K562 (cell line): ENCODE data around the gene DEDD. TPM values are rescaled to one million over a fixed set of nuclear protein-coding genes. Genes with fewer than 3 reads are reported as not detected.

Experiments used
- ATAC-seq: fragments of 200-7000 bp; cut with Tn5 transposase; 3 replicates; pipeline ENCODE4 v1.9.1; 2020; ENCODE audit warnings: moderate library complexity
- BruUV-seq: library from RNA; stranded (reverse); fragments of 400-500 nt; replicated peaks from 2 replicates; lab custom pipeline; 2021; lab: Mats Ljungman, UMichigan
- CTCF ChIA-PET: fragments of 300-600 bp; formaldehyde crosslinking; extraction: SDS; loops from one replicate; lab custom pipeline; 2021; ENCODE audit warnings: low intra/inter-chr PET ratio; lab: Yijun Ruan, JAX
- POLR2A ChIA-PET: fragments of 300-600, 350-650 bp; sonication (Branson Sonifier 250); formaldehyde crosslinking; extraction: SDS; loops from one replicate; lab custom pipeline; 2021; ENCODE audit warnings: antibody characterized with exemption, inconsistent platforms; lab: Yijun Ruan, JAX
- DNase-seq, 4 experiments: peaks; one replicate each; pipeline versions ENCODE4 v3.0.0 to v3.0.0-alpha.2; 2011 to 2018; ENCODE audit warnings: low spot score in 3 of 4, mixed read lengths in 3 of 4; ENCODE audit errors: extremely low read depth in 1 of 4
- FAIRE-seq: peaks from 2 replicates; lab custom pipeline; 2011; peaks lifted over from hg19 to GRCh38; lab: Jason Lieb, UNC
- H2AFZ ChIP-seq: 2 replicates; pipeline ENCODE4 v1.6.0; 2011; ENCODE audit warnings: low read depth, low read length, control low read depth, inconsistent platforms
- H3K27ac ChIP-seq: fragments of 200-600 bp; 3 replicates; pipeline ENCODE4 v1.8.0; 2011; ENCODE audit warnings: low read depth, mild to moderate bottlenecking, control low read depth, inconsistent platforms, low read length, moderate library complexity, mixed read lengths; ENCODE audit errors: extremely low read depth
- H3K27me3 ChIP-seq, 2 experiments: fragments of 300-600 bp in 1 of 2; 2 replicates in 1 of 2; 3 replicates in 1 of 2; pipeline versions ENCODE4 v1.6.0 to v1.8.0; 2011; ENCODE audit warnings: inconsistent platforms in 2 of 2, low read length in 2 of 2, mild to moderate bottlenecking in 1 of 2, mixed read lengths in 1 of 2, moderate library complexity in 1 of 2; ENCODE audit not compliant: control insufficient read depth in 2 of 2, insufficient read depth in 2 of 2
- H3K36me3 ChIP-seq: fragments of 300-600 bp; 3 replicates; pipeline ENCODE4 v1.8.0; 2011; ENCODE audit warnings: mild to moderate bottlenecking, low read length, inconsistent platforms; ENCODE audit not compliant: control insufficient read depth, insufficient read depth
- H3K4me1 ChIP-seq, 2 experiments: fragments of 200-600 bp in 1 of 2; replicated peaks in 1 of 2; 2 replicates in 1 of 2; 3 replicates in 1 of 2; pipeline versions ENCODE4 v1.5.1 to v1.8.0; 2011; ENCODE audit warnings: inconsistent platforms in 2 of 2, low read length in 2 of 2, mild to moderate bottlenecking in 1 of 2, mixed read lengths in 1 of 2, moderate library complexity in 1 of 2; ENCODE audit not compliant: control insufficient read depth in 2 of 2, insufficient read depth in 2 of 2
- H3K4me2 ChIP-seq: 2 replicates; pipeline ENCODE4 v1.6.1; 2011; ENCODE audit warnings: low read length, control low read depth, inconsistent platforms, mixed read lengths; ENCODE audit not compliant: insufficient read depth
- H3K4me3 ChIP-seq: fragments of 200-600 bp; sonication (generic), shearing (Covaris generic); 2 replicates; pipeline ENCODE4 v1.5.1; 2016; ENCODE audit warnings: control low read depth, inconsistent platforms
- H3K79me2 ChIP-seq: fragments of 200-600 bp; 3 replicates; pipeline ENCODE4 v1.8.0; 2011; ENCODE audit warnings: low read length, inconsistent platforms; ENCODE audit not compliant: control insufficient read depth, insufficient read depth
- H3K9ac ChIP-seq, 2 experiments: 2 replicates each; pipeline versions ENCODE4 v1.6.0 to v1.6.1; 2011; ENCODE audit warnings: low read depth in 2 of 2, low read length in 2 of 2, control low read depth in 1 of 2, inconsistent platforms in 1 of 2, mild to moderate bottlenecking in 1 of 2, mixed read lengths in 1 of 2; ENCODE audit not compliant: insufficient read depth in 1 of 2
- H3K9me1 ChIP-seq: one replicate; pipeline ENCODE4 v1.6.0; 2011; ENCODE audit warnings: inconsistent platforms, mild to moderate bottlenecking, low read length, moderate library complexity; ENCODE audit not compliant: control insufficient read depth, insufficient read depth
- H3K9me3 ChIP-seq: replicated peaks from 2 replicates; pipeline ENCODE4 v1.5.1; 2011; ENCODE audit warnings: low read depth, low read length, inconsistent platforms; ENCODE audit not compliant: control insufficient read depth, insufficient read depth
- H4K20me1 ChIP-seq: replicated peaks from 2 replicates; pipeline ENCODE4 v1.6.1; 2011; ENCODE audit warnings: low read length, inconsistent platforms, mixed read lengths; ENCODE audit not compliant: control insufficient read depth, insufficient read depth
- BCOR ChIP-seq: fragments of 450-650 bp; IDR thresholded peaks from 2 replicates; pipeline ENCODE4 v1.6.1; 2016
- CSDE1 ChIP-seq, 2 experiments: fragments of 450-650 bp; IDR thresholded peaks; 2 replicates each; pipeline ENCODE4 v1.6.1; 2016; ENCODE audit warnings: mild to moderate bottlenecking in 1 of 2
- LARP7 ChIP-seq: fragments of 450-650 bp; IDR thresholded peaks from 2 replicates; pipeline ENCODE4 v1.6.1; 2016
- MTA2 ChIP-seq: fragments of 450-650 bp; IDR thresholded peaks from 2 replicates; pipeline ENCODE4 v1.6.1; 2016; ENCODE audit warnings: low read depth
- TAF1 ChIP-seq: IDR thresholded peaks from 2 replicates; pipeline ENCODE4 v1.6.1; 2011; ENCODE audit warnings: mild to moderate bottlenecking, low read length, moderate library complexity; ENCODE audit not compliant: insufficient read depth, control insufficient read depth, severe bottlenecking; ENCODE audit errors: extremely low read depth
- U2AF2 ChIP-seq: fragments of 200-400 bp; formaldehyde crosslinking; optimal IDR thresholded peaks from 2 replicates; pipeline ENCODE3; 2017; ENCODE audit warnings: low read depth, mild to moderate bottlenecking, low read length
- WGBS: fragments of 100-300 bp; shearing (Covaris generic); methylation state at CpG from one replicate; pipeline ENCODE4 v1.1.6; 2016; ENCODE audit warnings: low coverage, mixed read lengths; ENCODE audit not compliant: insufficient coverage; ENCODE audit errors: missing lambda C conversion rate; 5-methylcytosine and 5-hydroxymethylcytosine counted together
- in situ Hi-C: fragments of 300-500 bp; cut with MboI; formaldehyde crosslinking; loops from 4 replicates; pipeline ENCODE4 v1.15.0; 2018; ENCODE audit warnings: inconsistent platforms, mixed read lengths
- intact Hi-C: fragments of 100-400 bp; cut with micrococcal nuclease; formaldehyde crosslinking; loops from 2 replicates; pipeline ENCODE4 v1.14.2; 2022
- polyA plus RNA-seq, 8 experiments: library from polyadenylated mRNA; depleted of rRNA in 4 of 8; stranded (reverse) in 5 of 8; unstranded in 3 of 8; fragments of >200 nt; fragmentation: Nextera tagmentation in 2 of 8; fragmentation: Illumina TruSeq in 1 of 8; extraction: Ambion mirVana in 2 of 8; extraction: Trizol in 1 of 8; gene quantifications; 2 replicates each; pipeline versions ENCODE4 v1.2.1 to v1.2.3, GENCODE V29; 2011 to 2014; ENCODE audit warnings: inconsistent platforms in 1 of 8, missing spikeins in 1 of 8
- total RNA-seq, 7 experiments: library from RNA; depleted of rRNA in 6 of 7; stranded (reverse); fragments of >200 nt in 6 of 7; fragmentation: Illumina TruSeq in 2 of 7; extraction: Trizol in 2 of 7; gene quantifications; 2 replicates each; pipeline versions ENCODE4 v1.2.1 to v1.2.3, GENCODE V29; 2011 to 2021; ENCODE audit warnings: low replicate concordance in 1 of 7
- TF ChIP-seq, protein P1 (sequence below): fragments of 150-350 bp; conservative IDR thresholded peaks from 2 replicates; pipeline ENCODE4 v1.6.1; 2014; ENCODE audit warnings: low read length
- TF ChIP-seq, protein P2 (sequence below): fragments of 250-450 bp; sonication (Bioruptor Pico); IDR thresholded peaks from 2 replicates; pipeline ENCODE4 v1.8.0; 2021; ENCODE audit warnings: moderate library complexity, mild to moderate bottlenecking, inconsistent platforms
- TF ChIP-seq, protein P3 (sequence below): fragments of 250-450 bp; sonication (Bioruptor Pico); IDR thresholded peaks from 2 replicates; pipeline ENCODE4 v1.8.0; 2022; ENCODE audit warnings: inconsistent platforms
- TF ChIP-seq, protein P4 (sequence below): fragments of 250-450 bp; sonication (Bioruptor Pico); IDR thresholded peaks from 2 replicates; pipeline ENCODE4 v1.5.0; 2020; ENCODE audit warnings: mild to moderate bottlenecking
- TF ChIP-seq, protein P5 (sequence below), 2 experiments: fragments of 250-450 bp in 1 of 2; fragments of 450-650 bp in 1 of 2; sonication (Bioruptor Pico) in 1 of 2; IDR thresholded peaks; 2 replicates each; pipeline versions ENCODE4 v1.6.1 to v1.8.0; 2016 to 2021; ENCODE audit warnings: mild to moderate bottlenecking in 2 of 2, moderate library complexity in 2 of 2, missing compliant biosample characterization in 1 of 2, missing genetic modification characterization in 1 of 2

DEDD gene
- total and polyA plus RNA-seq, 9 of the 15 experiments (the other 6 are each of a cell fraction or from before 2014, with no cell fraction given) = 11.6 to 41.0 (median 16.8) TPM

DNA sequence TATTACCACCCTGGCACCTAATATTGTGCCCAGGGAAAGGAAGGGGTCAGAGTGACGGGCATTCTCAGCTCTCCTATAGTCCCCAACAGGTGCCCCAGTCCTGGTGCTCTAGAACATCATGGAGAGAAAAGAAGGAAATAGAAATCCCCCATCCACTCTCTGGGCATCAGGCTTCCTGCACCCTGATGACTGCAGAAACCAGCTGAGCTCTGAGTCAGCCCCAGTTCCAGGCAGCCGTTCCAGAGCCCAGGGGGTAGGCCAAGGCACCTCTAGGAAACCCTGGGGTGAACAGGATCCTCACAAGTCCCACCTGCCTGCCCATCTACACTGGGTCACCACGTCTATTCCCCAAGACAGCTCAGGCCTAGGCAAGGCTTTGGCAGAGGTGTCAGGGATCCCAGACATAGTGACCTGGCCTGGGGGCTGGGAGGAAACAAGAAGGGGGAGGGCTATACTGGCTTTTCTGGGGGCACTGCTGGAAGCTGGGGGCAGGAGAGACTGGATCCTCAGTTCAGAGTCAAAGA lies 43.8 kb downstream of the DEDD start:
- POLR2A ChIA-PET = interaction anchor here (0.9 kb wide), 1 partner anchor 9 kb away, joined by 3 read pairs; the partner anchor contains the start of gene KLHDC9
- TF ChIP-seq BCOR (no peak), MTA2 (no peak), CSDE1 (IDR thresholded peaks at IDR 0.05) (no peak), TAF1 (no peak), LARP7 (no peak), U2AF2 (no peak)
- TF ChIP-seq, protein P1, sequence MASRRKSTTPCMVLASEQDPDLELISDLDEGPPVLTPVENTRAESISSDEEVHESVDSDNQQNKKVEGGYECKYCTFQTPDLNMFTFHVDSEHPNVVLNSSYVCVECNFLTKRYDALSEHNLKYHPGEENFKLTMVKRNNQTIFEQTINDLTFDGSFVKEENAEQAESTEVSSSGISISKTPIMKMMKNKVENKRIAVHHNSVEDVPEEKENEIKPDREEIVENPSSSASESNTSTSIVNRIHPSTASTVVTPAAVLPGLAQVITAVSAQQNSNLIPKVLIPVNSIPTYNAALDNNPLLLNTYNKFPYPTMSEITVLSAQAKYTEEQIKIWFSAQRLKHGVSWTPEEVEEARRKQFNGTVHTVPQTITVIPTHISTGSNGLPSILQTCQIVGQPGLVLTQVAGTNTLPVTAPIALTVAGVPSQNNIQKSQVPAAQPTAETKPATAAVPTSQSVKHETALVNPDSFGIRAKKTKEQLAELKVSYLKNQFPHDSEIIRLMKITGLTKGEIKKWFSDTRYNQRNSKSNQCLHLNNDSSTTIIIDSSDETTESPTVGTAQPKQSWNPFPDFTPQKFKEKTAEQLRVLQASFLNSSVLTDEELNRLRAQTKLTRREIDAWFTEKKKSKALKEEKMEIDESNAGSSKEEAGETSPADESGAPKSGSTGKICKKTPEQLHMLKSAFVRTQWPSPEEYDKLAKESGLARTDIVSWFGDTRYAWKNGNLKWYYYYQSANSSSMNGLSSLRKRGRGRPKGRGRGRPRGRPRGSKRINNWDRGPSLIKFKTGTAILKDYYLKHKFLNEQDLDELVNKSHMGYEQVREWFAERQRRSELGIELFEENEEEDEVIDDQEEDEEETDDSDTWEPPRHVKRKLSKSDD = no peak
- TF ChIP-seq, protein P2, sequence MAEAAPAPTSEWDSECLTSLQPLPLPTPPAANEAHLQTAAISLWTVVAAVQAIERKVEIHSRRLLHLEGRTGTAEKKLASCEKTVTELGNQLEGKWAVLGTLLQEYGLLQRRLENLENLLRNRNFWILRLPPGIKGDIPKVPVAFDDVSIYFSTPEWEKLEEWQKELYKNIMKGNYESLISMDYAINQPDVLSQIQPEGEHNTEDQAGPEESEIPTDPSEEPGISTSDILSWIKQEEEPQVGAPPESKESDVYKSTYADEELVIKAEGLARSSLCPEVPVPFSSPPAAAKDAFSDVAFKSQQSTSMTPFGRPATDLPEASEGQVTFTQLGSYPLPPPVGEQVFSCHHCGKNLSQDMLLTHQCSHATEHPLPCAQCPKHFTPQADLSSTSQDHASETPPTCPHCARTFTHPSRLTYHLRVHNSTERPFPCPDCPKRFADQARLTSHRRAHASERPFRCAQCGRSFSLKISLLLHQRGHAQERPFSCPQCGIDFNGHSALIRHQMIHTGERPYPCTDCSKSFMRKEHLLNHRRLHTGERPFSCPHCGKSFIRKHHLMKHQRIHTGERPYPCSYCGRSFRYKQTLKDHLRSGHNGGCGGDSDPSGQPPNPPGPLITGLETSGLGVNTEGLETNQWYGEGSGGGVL = no peak
- TF ChIP-seq, protein P3, sequence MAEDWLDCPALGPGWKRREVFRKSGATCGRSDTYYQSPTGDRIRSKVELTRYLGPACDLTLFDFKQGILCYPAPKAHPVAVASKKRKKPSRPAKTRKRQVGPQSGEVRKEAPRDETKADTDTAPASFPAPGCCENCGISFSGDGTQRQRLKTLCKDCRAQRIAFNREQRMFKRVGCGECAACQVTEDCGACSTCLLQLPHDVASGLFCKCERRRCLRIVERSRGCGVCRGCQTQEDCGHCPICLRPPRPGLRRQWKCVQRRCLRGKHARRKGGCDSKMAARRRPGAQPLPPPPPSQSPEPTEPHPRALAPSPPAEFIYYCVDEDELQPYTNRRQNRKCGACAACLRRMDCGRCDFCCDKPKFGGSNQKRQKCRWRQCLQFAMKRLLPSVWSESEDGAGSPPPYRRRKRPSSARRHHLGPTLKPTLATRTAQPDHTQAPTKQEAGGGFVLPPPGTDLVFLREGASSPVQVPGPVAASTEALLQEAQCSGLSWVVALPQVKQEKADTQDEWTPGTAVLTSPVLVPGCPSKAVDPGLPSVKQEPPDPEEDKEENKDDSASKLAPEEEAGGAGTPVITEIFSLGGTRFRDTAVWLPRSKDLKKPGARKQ = no peak
- TF ChIP-seq, protein P4, sequence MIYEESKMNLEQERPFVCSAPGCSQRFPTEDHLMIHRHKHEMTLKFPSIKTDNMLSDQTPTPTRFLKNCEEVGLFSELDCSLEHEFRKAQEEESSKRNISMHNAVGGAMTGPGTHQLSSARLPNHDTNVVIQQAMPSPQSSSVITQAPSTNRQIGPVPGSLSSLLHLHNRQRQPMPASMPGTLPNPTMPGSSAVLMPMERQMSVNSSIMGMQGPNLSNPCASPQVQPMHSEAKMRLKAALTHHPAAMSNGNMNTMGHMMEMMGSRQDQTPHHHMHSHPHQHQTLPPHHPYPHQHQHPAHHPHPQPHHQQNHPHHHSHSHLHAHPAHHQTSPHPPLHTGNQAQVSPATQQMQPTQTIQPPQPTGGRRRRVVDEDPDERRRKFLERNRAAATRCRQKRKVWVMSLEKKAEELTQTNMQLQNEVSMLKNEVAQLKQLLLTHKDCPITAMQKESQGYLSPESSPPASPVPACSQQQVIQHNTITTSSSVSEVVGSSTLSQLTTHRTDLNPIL = no peak
- TF ChIP-seq, protein P5, sequence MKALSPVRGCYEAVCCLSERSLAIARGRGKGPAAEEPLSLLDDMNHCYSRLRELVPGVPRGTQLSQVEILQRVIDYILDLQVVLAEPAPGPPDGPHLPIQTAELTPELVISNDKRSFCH (CRISPR knock-in tag; IDR thresholded peaks at IDR 0.05) = no peak
- TF ChIP-seq, protein P5 (tag; IDR thresholded peaks at IDR 0.05) = no peak

More for the DNA sequence above, 43.8 kb downstream of the DEDD start:
- no peak for FAIRE-seq
- 18% methylated on average over 2 of the region's 3 CpGs for WGBS
- no TSS peak for BruUV-seq
- Histone ChIP-seq H3K27me3 (no peaks in the 10 kb centered on the region), H3K9me1 (no peaks in the 10 kb centered on the region), H3K27ac (no peak overlapping the region), H3K36me3 (no peaks in the 10 kb centered on the region), H3K9ac (no peak overlapping the region; a peak in 1 of 4 replicates), H3K4me3 (no peak overlapping the region), H3K79me2 (no peaks in the 10 kb centered on the region), H3K4me2 (no peak overlapping the region), H3K4me1 (peaks cover 6 to 8% of the 10 kb centered on the region in 2 experiments; a peak in 4 of 5 replicates), H3K9me3 (0 out of 2 replicates have a peak, but pooled peaks cover 3% of the 10 kb centered on the region), H2AFZ (no peak overlapping the region), H4K20me1 (no peaks in the 10 kb centered on the region)
- DNase-seq = no peak
- in situ Hi-C loops (loop anchor here (25.0 kb wide), 1 partner anchor 251 kb away; no protein-coding TSS in a partner anchor), intact Hi-C loops (no loop called here)
- CTCF ChIA-PET = no interaction called here
- no peak for ATAC-seq
